HG02970 (cell line): Measurements from ENCODE around the gene SMARCA2.

ENCODE experiments used
- ATAC-seq: cut with Tn5 transposase; IDR thresholded peaks from one replicate; pipeline ENCODE4 v1.9.1; 2021; ENCODE audit warnings: mild to moderate bottlenecking, moderate library complexity, moderate number of reproducible peaks; ENCODE audit not compliant: unreplicated experiment, low FRiP score

The SMARCA2 gene

GRCh38 chr9:2164268-2164667, 149.1 kb downstream of the SMARCA2 start:
- ATAC-seq: no peak

- no peak for ATAC-seq
These were observed 151.1 kb downstream of the SMARCA2 start for GRCh38 chr9:2166203-2166602.

GRCh38 chr9:2169035-2169434, 153.9 kb downstream of the SMARCA2 start:
- no peak for ATAC-seq

GRCh38 chr9:2170722-2171121, 155.6 kb downstream of the SMARCA2 start:
- ATAC-seq: no peak

GRCh38 chr9:2173170-2173569, 158.0 kb downstream of the SMARCA2 start:
- ATAC-seq: no peak

GRCh38 chr9:2173861-2174260, 158.7 kb downstream of the SMARCA2 start:
- ATAC-seq: no peak

- no peak for ATAC-seq
These were observed 159.2 kb downstream of the SMARCA2 start for GRCh38 chr9:2174306-2174705.

- ATAC-seq: no peak
These were observed 159.8 kb downstream of the SMARCA2 start for GRCh38 chr9:2174911-2175310.

GRCh38 chr9:2177121-2177520, 162.0 kb downstream of the SMARCA2 start:
- no peak for ATAC-seq

- ATAC-seq: no peak
These were observed 163.0 kb downstream of the SMARCA2 start for GRCh38 chr9:2178034-2178734.

- no peak for ATAC-seq
These were observed 164.4 kb downstream of the SMARCA2 start for GRCh38 chr9:2179567-2179966.

- no peak for ATAC-seq
These were observed 165.0 kb downstream of the SMARCA2 start for GRCh38 chr9:2180154-2180553.

GRCh38 chr9:2180704-2181103, 165.6 kb downstream of the SMARCA2 start:
- ATAC-seq: no peak

GRCh38 chr9:2181792-2182191, 166.6 kb downstream of the SMARCA2 start:
- ATAC-seq: no peak

GRCh38 chr9:2190939-2191608, 175.9 kb downstream of the SMARCA2 start:
- no peak for ATAC-seq

- ATAC-seq: no peak
These were observed 176.4 kb downstream of the SMARCA2 start for GRCh38 chr9:2191609-2191972.

- no peak for ATAC-seq
These were observed 177.3 kb downstream of the SMARCA2 start for GRCh38 chr9:2192356-2192979.

GRCh38 chr9:2193552-2193951, 178.4 kb downstream of the SMARCA2 start:
- ATAC-seq: no peak

GRCh38 chr9:2195211-2195610, 180.1 kb downstream of the SMARCA2 start:
- ATAC-seq: no peak

GRCh38 chr9:2196757-2197156, 181.6 kb downstream of the SMARCA2 start:
- ATAC-seq: no peak

GRCh38 chr9:2198956-2199635, 183.9 kb downstream of the SMARCA2 start:
- ATAC-seq: no peak
